Stimulated activated CD8-positive, alpha-beta memory T cell treated with anti-CD3 and anti-CD28 coated beads, Interleukin-15, amount 100 ng/mL, for 1 hour (primary cell): ENCODE results near the gene VIPR2.
"Not testable (repeated sequence)": the region's sequence is repeated elsewhere in the genome, so short reads cannot be mapped to it uniquely, and the experiment has no call there.

Experiments used
- DNase-seq: peaks from one replicate; pipeline ENCODE4 v3.0.0-alpha.2; 2020; ENCODE audit warnings: low read depth

The VIPR2 gene

DNA sequence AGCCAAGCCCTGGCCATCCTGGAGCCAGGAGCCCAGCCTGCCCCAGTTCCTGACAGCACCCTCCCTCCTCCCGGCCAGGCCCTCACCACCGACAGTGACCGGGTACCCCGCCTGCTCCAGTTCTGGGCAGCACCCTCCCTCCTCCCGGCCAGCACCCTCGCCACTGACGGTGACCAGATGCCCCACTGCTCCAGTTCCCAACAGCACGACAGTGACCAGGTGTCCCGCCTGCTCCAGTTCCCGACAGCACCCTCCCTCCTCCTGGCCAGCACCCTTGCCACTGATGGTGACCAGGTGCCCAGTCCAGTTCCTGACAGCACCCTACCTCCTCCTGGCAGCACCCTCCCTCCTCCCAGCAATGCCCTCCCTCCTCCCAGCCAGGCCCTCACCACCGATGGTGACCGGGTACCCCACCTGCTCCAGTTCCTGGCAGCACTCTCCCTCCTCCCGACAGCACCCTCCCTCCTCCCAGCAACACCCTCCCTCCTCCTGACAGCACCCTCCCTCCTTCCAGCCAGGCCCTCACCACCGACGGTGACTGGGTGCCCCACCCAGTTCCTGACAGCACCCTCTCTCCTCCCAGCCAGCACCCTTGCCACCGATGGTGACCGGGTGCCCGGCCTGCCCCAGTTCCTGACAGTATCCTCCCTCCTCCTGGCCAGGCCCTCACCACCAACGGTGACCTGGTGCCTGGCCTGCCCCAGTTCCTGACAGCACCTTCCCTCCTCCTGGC, 40.3 kb downstream of the VIPR2 start:
- no peak for DNase-seq

DNA sequence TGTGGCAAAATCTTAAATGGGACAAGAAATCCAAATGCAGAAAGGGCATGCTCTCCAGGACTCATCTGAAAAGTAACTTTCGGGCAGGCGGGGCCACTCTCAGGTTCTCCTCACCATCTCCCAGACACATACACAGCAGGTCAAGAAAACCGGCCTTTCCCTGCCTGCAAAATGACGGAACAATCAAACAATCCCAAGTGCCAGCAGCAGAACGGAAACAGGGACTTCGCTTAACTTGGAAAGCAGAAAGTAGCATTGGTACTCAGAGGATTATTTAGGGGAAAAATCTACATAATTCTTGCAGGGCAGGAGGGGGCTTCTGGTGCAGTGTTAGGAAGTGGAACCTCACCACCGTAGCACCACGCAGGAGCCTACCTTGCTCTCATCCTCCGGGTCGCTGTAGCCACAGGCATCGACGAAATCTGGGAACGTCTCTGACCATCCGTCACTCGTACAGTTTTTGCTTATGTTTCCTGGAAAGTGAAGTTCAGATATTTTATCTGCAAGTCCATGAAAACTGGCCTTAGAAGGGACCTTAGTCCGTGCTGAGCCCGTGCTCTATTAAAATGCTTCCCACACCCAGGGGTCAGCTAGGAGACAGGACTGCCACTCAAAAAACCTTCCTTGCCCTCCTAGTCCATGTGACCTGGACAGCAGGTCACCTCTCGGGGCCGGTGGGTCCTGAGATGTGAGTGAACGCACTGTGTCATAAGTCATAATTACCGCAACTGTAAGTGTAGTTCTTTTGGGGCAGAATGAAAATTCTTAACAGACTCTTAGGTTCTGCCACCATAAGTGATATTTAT, 41.1 kb downstream of the VIPR2 start:
- DNase-seq: no peak

DNA sequence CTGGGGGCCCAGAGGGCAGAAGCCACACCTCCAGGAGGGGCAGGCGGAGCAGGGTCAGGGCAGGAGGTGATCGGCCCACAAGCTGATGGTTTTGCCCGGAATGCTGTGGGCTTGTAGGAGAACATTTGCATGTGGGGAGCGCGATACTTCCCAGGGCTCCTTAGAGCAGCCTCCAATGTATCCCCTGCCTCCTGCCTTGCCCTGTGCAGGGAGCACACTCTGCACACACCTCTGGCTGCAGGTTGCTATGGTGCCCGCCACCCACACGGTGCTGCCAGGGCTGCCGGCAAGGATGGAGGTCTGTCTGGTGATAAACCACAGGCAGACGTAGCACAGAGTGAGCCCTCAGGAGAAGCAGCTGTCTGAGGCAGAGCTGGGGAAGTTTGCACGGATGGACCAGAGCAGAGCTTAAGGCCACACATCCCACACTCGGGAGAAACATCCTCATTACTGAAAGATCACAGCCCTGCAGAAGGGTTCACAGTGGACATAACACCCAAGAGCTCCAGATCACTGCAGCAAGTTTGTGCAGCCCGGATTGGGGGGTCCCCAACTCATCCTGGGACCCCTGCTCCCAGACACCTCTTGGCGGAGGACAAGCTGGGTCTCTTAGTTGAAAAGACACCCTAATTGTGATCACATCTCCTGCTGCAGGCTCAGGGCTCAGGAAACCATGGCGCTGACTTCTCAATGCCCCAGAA, 41.8 kb downstream of the VIPR2 start:
- no peak for DNase-seq

DNA sequence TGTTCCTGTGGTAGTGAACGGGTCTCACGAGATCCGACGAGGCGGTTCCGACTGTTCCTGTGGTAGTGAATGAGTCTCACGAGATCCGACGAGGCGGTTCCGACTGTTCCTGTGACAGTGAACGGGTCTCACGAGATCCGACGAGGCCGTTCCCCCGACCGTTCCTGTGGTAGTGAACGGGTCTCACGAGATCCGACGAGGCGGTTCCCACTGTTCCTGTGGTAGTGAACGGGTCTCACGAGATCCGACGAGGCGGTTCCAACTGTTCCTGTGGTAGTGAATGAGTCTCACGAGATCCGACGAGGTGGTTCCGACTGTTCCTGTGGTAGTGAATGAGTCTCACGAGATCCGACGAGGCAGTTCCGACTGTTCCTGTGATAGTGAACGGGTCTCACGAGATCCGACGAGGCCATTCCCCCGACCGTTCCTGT, 43.0 kb downstream of the VIPR2 start:
- not testable (repeated sequence) for DNase-seq

DNA sequence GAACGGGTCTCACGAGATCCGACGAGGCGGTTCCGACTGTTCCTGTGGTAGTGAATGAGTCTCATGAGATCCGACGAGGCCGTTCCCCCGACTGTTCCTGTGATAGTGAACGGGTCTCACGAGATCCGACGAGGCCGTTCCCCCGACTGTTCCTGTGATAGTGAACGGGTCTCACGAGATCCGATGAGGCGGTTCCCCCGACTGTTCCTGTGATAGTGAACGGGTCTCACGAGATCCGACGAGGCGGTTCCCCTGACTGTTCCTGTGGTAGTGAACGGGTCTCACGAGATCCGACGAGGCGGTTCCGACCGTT, 43.6 kb downstream of the VIPR2 start:
- not testable (repeated sequence) for DNase-seq

DNA sequence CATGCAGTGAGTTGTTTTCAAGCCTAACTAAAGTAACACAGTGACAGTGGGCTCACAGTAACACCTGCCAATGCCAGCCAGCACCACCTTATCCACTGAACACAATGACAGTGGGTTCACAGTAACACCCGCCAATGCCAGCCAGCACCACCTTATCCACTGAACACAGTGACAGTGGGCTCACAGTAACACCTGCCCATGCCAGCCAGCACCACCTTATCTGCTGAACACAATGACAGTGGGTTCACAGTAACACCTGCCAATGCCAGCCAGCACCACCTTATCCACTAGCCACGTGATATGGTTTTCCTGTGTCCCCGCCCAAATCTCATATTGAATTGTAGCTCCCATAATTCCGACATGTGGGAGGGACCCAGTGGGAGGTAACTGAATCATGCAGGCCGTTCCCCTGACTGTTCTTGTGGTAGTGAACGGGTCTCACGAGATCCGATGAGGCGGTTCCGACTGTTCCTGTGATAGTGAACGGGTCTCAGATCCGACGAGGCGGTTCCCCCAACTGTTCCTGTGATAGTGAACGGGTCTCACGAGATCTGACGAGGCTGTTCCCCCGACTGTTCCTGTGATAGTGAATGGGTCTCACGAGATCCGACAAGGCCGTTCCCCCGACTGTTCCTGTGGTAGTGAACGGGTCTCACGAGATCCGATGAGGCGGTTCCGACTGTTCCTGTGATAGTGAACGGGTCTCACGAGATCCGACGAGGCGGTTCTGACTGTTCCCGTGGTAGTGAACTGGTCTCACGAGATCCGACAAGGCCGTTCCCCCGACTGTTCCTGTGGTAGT, 44.2 kb downstream of the VIPR2 start:
- DNase-seq: not testable (repeated sequence)

DNA sequence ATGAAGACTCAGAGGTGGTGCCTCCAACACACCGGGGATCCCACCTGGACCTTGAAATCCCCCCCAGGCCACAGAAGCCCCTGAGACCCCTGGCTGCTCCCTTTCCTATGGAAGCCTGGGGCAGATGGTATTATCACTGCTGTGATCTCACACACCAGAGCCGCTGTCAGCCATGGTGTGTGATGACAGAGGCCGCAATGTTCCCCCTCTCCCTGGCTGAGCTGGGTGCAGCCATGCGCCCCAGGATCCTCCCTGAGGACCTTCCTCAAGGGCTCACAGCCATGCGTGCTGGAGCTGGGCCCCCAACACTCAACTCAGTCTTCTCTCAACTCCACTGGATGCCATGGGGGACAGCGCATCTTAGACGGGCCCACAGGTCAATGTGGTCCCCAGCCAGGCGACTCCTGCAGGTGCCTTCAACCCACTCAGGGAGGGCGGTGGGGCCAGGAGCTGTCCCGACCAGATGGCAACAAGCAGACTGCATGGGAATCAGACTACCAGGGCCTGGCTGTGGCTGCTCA, 44.9 kb downstream of the VIPR2 start:
- DNase-seq: no peak

DNA sequence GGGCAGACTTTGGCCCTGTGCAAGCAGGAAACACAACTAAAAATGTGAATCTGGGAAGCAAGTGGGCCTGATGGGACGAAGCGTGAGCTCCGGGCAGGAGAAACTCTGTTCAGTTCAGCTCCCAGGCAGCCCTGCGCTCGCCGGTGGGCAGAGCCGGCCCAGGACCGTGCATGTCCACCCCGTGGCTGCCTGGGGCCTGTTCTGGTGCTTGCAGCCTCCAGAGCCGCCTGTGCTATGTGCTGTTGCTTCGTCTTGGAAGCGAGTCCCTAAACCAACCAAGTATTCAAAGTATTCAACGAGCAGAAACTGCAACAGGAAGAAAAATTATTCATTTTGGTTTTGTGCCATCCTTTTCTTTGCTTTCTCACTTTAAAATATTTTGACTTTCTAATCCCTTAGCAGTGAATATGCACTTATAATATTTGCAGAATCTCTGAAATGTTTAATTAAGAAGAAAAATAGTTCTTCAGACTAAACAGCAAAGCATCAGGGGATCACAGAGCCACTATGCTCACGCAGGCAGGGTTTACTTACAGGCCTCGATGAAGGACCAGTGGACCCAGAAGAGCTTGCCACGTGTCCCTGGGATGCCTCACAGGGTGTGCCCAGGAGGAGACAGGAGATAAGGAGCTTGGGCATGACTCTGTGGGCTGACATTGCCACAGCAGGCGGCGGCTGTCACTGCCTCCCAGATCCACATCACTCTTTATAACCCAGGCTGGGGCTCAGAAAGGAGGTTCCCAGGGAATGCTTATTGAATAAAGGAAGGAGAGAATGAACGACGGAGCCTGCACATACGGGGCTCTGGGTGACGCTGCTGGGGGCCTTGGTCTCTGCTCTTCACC, 45.6 kb downstream of the VIPR2 start:
- no peak for DNase-seq

DNA sequence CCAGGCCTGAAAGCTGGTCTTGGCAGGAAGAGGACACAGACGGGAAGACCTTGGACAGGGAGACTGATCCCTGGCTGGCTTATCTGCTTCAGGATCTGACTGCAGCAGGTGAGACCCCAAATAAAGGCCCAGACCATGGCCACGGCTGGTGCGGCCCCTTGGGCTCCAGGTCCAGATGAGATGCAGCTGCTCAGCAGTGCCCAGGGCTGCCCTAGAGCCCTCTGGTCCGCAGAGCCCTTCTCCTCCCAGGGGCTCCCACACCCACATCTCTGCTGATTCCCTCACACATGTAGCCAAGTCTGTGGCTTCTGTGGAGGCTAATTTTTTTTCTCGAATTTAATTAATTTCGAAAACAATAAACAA, 46.3 kb downstream of the VIPR2 start:
- no peak for DNase-seq

DNA sequence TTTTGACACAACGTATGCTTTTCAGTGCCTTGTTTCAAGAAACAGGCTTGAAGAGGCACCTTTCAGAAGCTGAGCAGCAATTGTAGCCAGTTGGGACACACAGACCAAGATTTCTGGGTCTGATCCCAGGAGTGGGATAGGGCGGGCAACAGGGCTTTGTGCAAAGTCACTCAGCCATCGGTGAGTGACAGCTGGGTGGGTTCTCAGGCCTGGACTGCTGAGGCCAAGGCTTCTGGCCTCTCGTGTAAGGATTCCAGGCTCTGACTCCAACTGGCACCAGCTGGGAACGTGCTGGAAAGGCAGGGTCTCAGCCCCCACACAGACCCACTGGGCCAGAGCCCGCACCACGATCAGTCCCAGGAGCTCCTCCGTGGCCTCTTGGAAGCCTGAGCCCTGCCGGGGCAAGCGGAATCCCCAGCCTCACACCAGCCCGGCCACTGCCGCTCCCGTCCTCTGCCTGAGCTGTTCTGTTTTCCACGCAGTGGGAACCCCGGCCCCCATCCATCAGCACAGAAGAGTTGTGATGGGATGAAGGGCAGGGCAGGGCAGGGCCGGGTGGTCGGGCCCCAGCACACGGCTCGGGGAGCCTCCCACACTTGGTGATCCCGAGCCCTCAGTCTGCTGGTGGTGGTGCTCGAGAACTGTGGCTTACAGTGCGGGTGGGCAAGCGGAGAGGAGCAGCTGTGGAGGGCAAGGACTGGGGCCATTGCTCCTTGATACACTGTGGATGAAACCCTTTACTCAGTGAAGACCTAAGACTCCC, 46.8 kb downstream of the VIPR2 start:
- DNase-seq: no peak

DNA sequence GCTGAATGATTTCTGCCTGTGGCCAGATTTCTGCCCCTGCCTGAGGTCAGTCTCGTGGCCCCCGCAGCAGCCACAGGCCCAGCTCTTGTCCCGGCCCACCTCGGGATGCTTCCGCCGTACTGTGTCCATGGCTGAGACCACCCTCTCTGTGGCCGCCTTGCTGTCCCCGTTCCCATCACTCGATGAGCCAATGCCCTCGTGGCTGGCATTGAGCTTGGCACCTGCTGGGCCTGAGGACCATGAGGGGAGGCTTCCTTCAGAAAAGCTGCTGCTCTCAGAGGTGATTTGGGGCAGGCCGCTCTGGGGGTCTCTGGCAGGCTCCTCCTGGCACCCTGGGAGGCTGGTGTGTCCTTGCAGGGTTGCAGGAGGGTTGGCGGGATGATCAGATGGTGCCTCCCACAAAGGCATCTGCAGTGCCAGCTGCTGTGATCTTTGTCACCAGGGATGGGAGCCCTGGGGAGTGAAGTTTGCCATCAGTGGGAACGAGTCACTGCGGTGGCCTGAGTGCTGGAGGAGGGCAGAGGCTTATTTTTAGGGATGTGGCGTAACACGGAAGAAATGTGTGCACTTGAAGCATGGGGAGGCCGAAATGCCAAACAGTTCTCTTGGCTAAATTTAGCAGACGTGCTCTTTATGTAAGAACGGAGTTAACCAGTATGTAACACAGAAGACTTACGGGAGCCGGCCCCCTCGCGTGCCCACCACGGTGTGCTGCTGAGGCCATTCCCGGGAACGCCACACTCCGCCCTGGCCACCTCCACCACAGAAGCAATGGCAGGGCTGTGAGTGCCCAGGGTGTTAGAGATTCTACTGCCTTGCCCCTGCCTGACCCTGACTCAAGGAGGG, 47.7 kb downstream of the VIPR2 start:
- DNase-seq: no peak

DNA sequence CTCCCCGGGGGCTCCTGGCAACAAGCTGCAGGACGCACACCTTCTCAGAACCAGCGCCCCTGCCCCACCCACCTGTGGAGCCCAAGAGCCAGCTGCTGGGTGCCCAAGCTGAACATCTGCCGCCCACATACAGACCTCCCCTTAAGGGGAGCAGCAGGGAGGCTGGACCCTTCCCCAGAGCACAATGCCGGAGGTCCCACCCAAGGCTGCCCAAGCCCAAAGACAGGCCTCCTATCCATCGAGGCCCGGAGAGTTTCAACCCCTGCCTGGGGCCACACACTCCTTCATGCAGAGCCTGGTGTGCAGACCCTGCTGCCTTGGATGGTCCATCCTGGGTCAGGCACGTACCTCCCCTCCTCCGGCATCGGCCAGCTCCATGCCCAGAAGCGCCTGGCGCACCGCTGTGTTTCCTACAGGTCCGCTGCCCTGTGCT, 48.7 kb downstream of the VIPR2 start:
- no peak for DNase-seq

DNA sequence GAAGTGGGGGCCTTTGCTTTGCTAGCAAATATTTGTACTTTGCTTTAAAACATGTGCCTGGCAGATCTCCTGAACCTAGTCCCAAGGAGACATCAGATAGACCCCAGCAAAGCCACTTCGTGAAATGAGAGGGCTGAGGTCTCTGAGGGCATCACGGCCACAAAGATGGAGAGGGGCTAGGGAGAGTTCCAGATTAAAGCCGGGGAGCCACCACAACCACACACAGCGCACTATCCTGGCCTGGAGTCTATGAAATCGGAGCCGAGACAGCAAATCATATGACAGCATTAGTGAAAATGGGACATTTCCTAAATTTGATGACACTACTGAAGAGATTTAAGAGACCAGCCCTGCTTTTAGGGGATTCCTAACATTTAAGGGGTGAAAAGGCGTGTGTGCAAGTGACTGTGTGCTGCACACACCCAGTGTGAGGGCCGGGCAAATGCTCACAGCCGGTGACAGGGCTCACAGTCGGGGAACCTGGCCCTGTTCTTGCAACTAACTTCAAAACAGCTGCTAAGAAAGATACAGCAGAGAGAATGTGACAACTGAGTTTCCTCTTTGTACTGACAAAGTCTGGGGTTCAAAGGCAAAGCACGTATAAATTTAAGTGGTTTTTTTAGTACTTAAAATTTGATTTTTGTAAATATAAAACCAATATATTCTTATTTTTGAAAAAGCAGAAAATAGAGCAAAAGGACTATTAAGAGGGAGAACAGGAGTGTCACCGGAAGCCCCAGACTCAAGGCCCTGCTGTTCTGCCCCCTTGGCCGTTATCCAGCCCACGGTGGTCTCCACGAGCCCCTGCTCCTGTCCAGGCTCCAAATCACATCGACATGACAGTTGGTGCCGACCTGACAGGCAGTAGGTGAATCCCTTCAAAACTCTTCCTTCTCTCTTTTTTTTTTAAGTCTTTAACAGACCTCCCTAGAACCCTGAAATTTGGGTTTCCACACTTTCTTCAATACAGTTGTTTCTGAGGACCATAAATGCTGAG, 49.5 kb downstream of the VIPR2 start:
- DNase-seq: no peak

DNA sequence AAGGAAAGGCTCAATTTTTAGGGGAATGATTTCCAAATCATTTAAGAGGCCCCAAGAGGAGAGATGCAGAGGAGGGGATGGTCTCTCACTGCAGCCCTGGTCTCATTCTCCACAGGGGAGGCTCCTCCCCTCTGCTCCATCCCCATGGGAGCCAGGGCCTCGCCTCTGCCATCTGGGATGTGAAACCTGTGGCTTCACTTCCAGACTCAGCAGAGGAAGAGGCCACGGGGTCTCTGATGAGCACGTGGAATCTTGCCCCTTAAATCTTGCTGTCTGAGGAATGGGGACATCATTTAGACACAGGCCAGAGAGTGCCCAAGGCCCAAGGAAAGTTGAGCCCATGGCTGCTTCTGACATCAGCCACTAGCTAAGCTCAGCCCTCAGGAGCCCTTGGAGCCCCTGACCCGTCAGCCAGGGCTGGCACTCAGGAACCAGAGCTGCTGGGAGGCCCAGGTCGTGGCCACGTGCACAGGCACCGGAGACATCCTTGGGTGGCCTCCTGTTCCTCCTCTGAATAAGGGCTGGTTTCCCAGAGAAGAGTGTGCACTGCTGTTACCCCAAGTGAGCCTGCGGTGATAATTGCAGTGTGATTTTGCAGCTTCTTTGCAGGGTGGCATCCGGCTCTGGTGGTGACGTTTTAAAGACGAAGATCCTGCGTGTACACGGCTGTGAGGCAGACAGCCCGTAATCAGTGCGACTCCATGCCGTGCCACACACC, 50.5 kb downstream of the VIPR2 start:
- no peak for DNase-seq

DNA sequence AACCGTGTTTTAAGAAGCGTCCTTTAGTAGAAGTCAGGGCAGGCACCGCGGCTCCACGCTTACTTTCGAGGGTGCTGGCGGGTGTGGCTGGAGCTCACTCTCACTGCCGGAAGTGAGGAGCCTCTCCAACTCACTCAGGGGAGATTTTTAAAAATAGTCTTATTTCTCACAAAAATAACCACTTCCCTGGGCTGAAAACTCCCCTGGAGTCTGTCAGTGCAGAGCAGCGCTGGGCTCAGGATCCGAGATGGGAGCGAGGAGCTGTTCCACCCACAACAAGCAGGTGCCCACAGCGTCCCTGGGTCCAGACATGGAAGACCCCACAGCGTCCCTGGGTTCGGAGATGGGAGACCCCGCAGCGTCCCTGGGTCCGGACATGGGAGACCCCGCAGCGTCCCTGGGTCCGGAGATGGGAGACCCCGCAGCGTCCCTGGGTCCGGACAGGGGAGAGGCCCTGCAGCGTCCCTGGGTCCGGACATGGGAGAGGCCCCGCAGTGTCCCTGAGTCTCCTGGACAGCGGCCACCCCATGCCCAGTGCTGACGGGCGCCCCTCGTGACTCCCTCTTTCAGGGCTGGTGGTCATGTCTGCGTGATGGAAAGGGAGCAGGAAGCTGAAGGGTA, 51.2 kb downstream of the VIPR2 start:
- DNase-seq: no peak

DNA sequence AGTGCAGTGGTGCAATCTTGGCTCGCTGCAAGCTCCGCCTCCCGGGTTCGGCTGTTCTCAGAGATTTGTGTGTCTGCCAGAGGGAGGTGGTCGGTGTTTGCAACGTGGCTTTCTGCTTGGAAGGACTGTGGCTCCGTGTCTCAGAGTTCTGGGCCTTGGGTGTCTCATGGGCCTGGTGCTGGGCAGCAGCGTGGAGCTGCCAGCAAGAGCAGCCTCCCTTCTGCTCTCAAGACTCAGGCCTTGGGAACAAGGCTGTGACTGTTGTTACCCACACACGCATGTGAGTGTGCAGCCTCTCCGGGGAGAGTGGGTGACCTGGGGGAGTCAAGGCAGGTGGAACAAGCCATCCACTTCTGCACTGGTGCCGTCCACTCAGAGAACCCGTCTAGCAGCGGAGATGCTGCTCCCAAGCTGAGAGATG, 52.0 kb downstream of the VIPR2 start:
- DNase-seq: no peak
